A673 (cell line): ENCODE measurements around the gene CCL17. TPM values are rescaled to one million over a fixed set of nuclear protein-coding genes. Genes with fewer than 3 reads are reported as not detected.

Experiments
- BruUV-seq: library from RNA; stranded (reverse); fragments of 400-500 nt; replicated peaks from 2 replicates; lab custom pipeline; 2021; lab: Mats Ljungman, UMichigan
- CTCF ChIA-PET: fragments of 300-600 bp; sonication (Branson Sonifier 250); formaldehyde crosslinking; loops from one replicate; lab custom pipeline; 2022; ENCODE audit warnings: antibody characterized with exemption; lab: Charles Lee
- POLR2A ChIA-PET: fragments of 300-600 bp; sonication (Branson Sonifier 250); formaldehyde crosslinking; loops from one replicate; lab custom pipeline; 2022; ENCODE audit warnings: antibody characterized with exemption; ENCODE audit not compliant: low non-redundant PET; lab: Charles Lee
- DNase-seq: peaks from one replicate; pipeline ENCODE4 v3.0.0-alpha.2; 2015; ENCODE audit warnings: low spot score
- H3K27ac ChIP-seq: fragments of 200-600 bp; sonication (generic); 2 replicates; pipeline ENCODE4 v1.5.1; 2016; ENCODE audit warnings: mixed run types, low read depth, mild to moderate bottlenecking, mixed read lengths, antibody characterized with exemption, low read length; ENCODE audit not compliant: poor library complexity, severe bottlenecking
- H3K27me3 ChIP-seq: fragments of 200-600 bp; sonication (generic); replicated peaks from 2 replicates; pipeline ENCODE4 v1.6.1; 2017; ENCODE audit warnings: mixed run types, low read depth, mild to moderate bottlenecking, mixed read lengths, antibody characterized with exemption, low read length; ENCODE audit not compliant: insufficient read depth, poor library complexity
- H3K36me3 ChIP-seq: fragments of 200-600 bp; sonication (generic); 2 replicates; pipeline ENCODE4 v1.6.1; 2016; ENCODE audit warnings: mixed run types, mild to moderate bottlenecking, mixed read lengths, antibody characterized with exemption, low read length; ENCODE audit not compliant: insufficient read depth, poor library complexity, severe bottlenecking
- H3K4me1 ChIP-seq: fragments of 200-600 bp; sonication (generic); 2 replicates; pipeline ENCODE4 v1.6.1; 2017; ENCODE audit warnings: mixed run types, mild to moderate bottlenecking, mixed read lengths, antibody characterized with exemption, low read length; ENCODE audit not compliant: insufficient read depth, poor library complexity, severe bottlenecking
- H3K4me3 ChIP-seq: fragments of 200-600 bp; sonication (generic); 2 replicates; pipeline ENCODE4 v1.5.1; 2016; ENCODE audit warnings: low read depth, mixed run types, mild to moderate bottlenecking, mixed read lengths, low read length; ENCODE audit not compliant: poor library complexity, severe bottlenecking
- H3K9me3 ChIP-seq: fragments of 200-600 bp; sonication (generic); 2 replicates; pipeline ENCODE4 v1.6.1; 2016; ENCODE audit warnings: mixed run types, low read depth, mild to moderate bottlenecking, mixed read lengths, antibody characterized with exemption, low read length; ENCODE audit not compliant: poor library complexity, severe bottlenecking
- EZH2 ChIP-seq: fragments of 200-600 bp; sonication (generic); IDR thresholded peaks from 2 replicates; pipeline ENCODE4 v1.6.1; 2017; ENCODE audit warnings: borderline replicate concordance, low read depth, mild to moderate bottlenecking, mixed read lengths, antibody characterized with exemption, low read length; ENCODE audit not compliant: poor library complexity, severe bottlenecking
- intact Hi-C: fragments of 100-400 bp; cut with micrococcal nuclease; formaldehyde crosslinking; loops from one replicate; pipeline ENCODE4 v1.10.0; 2022; ENCODE audit not compliant: unreplicated experiment
- total RNA-seq: library from RNA; stranded (reverse); gene quantifications from 2 replicates; pipeline ENCODE4 v1.2.3, GENCODE V29; 2021
- TF ChIP-seq, protein P1 (sequence below): fragments of 300-800, 200-600 bp; sonication (generic); conservative IDR thresholded peaks from 2 replicates; pipeline ENCODE4 v1.5.1; 2017; ENCODE audit warnings: low read depth, mild to moderate bottlenecking, antibody characterized with exemption, low read length, moderate library complexity, mixed read lengths

The CCL17 gene
- total RNA-seq, 1 experiment from 2014 or later, result not detected

DNA sequence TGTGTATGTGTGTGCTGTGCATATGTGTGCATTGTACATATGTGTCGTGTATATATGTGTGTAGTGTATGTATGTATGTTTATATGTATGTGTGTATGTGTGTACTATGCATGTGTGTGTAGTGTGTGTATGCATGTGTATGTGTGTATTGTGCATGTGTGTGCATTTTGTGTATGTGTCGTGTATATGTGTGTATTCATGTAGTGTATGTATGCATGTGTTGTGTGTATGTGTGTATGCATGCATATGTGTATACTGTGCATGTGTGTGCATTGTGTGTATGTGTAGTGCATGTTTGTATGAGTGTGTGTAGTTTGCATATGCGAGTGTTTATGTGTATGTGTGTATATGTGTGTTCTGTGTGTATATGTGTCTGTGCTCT is 15.5 kb upstream of the CCL17 start:
- no TSS peak for BruUV-seq
- CTCF ChIA-PET, result no interaction called here
- H3K27me3 ChIP-seq, result no peaks in the 10 kb centered on the region
- intact Hi-C loops, result no loop called here
- no peaks in the 10 kb centered on the region for H3K36me3 ChIP-seq
- no peak overlapping the region for H3K27ac ChIP-seq
- TF ChIP-seq, protein P1, sequence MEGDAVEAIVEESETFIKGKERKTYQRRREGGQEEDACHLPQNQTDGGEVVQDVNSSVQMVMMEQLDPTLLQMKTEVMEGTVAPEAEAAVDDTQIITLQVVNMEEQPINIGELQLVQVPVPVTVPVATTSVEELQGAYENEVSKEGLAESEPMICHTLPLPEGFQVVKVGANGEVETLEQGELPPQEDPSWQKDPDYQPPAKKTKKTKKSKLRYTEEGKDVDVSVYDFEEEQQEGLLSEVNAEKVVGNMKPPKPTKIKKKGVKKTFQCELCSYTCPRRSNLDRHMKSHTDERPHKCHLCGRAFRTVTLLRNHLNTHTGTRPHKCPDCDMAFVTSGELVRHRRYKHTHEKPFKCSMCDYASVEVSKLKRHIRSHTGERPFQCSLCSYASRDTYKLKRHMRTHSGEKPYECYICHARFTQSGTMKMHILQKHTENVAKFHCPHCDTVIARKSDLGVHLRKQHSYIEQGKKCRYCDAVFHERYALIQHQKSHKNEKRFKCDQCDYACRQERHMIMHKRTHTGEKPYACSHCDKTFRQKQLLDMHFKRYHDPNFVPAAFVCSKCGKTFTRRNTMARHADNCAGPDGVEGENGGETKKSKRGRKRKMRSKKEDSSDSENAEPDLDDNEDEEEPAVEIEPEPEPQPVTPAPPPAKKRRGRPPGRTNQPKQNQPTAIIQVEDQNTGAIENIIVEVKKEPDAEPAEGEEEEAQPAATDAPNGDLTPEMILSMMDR, result no peak
- TF ChIP-seq EZH2, result no peak
- peaks cover 4% of the 10 kb centered on the region for H3K4me1 ChIP-seq
- H3K4me3 ChIP-seq, result no peak overlapping the region
- H3K9me3 ChIP-seq, result no peaks in the 10 kb centered on the region
- DNase-seq, result no peak
- POLR2A ChIA-PET, result no interaction called here

DNA sequence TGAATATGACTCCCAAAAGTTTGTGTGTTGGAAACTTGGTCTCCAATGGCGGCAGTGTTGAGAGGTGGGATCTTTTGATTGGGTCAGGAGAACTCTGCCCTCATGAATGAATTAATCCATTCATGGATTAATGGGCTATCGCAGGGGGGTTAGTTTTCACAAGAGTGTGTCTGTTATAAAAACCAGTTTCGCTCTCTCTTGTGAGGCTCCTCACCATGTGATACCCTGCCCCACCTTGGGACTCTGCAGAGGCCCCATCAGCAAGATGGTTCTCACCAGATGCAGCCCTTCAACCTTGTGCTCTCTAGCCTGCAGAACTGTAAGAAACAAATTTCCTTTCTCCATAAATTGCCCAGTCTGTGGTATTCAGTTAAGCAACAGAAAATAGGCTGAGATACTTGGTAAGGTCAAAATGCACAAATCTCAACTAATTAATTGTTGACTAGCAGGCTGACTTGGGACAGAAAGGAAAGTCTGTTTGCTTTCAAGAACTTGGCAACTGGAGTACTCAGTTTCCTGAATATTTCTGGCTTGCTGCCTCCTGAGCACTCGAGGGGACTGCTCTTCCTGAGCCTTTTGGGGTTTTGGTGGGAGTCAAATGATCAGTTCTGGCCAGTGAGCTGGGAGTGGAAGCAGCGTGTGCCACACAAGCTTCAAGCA is 13.8 kb upstream of the CCL17 start:
- no peak overlapping the region for H3K27ac ChIP-seq
- no peaks in the 10 kb centered on the region for H3K27me3 ChIP-seq
- no peak for TF ChIP-seq EZH2
- TF ChIP-seq, protein P1, result no peak
- POLR2A ChIA-PET, result no interaction called here
- H3K4me3 ChIP-seq, result no peak overlapping the region
- BruUV-seq, result no TSS peak
- no peaks in the 10 kb centered on the region for H3K36me3 ChIP-seq
- intact Hi-C loops, result no loop called here
- no peak for DNase-seq
- H3K9me3 ChIP-seq, result no peaks in the 10 kb centered on the region
- H3K4me1 ChIP-seq, result peaks cover 4% of the 10 kb centered on the region
- CTCF ChIA-PET, result no interaction called here

DNA sequence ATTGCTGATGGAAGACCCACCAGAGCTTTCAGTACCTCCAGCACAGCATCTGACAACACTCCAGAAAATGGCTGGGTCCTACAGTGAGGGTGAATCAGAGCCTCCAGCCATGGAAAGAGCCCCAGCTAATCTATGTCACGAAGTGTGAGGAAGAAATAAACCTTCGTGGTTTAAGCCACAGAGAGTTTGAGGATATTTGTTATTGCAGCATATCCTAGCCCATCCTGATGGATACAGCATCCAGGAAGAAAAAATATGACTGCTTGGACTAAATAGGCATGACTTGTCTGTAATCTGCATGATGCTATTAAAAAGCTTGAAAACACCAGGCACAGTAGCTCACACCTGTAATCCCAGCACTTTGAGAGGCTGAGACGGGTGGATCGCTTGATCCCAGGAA is 13.3 kb upstream of the CCL17 start:
- no peaks in the 10 kb centered on the region for H3K27me3 ChIP-seq
- H3K27ac ChIP-seq, result no peak overlapping the region
- H3K4me3 ChIP-seq, result no peak overlapping the region
- no peaks in the 10 kb centered on the region for H3K36me3 ChIP-seq
- no peaks in the 10 kb centered on the region for H3K9me3 ChIP-seq
- ChIA-PET CTCF (interaction anchor here (0.6 kb wide), 1 partner anchor 216 kb away, joined by 5 read pairs; no protein-coding TSS in a partner anchor), POLR2A (no interaction called here)
- no TSS peak for BruUV-seq
- intact Hi-C loops, result no loop called here
- TF ChIP-seq, protein P1, result no peak
- no peak for TF ChIP-seq EZH2
- H3K4me1 ChIP-seq, result peaks cover 4% of the 10 kb centered on the region
- DNase-seq, result no peak
